ENCODE results near the gene GFRA1.

GFRA1 gene

GRCh38 chr10:116157485-116157884 is 115.5 kb downstream of the GFRA1 start:
- DNase-seq, result no peak

- no peak for DNase-seq
Measured at GRCh38 chr10:116156819-116157218, 116.2 kb downstream of the GFRA1 start.

GRCh38 chr10:116155191-116155590 is 117.8 kb downstream of the GFRA1 start:
- DNase-seq, result no peak

- DNase-seq, result no peak
Measured at GRCh38 chr10:116154651-116155050, 118.4 kb downstream of the GFRA1 start.

GRCh38 chr10:116151076-116151475 is 121.9 kb downstream of the GFRA1 start:
- no peak for DNase-seq

- no peak for DNase-seq
Measured at GRCh38 chr10:116150606-116151005, 122.4 kb downstream of the GFRA1 start.

GRCh38 chr10:116147147-116147905 is 125.7 kb downstream of the GFRA1 start:
- DNase-seq, result no peak

- DNase-seq, result no peak
Measured at GRCh38 chr10:116146372-116147140, 126.5 kb downstream of the GFRA1 start.

- DNase-seq, result no peak
Measured at GRCh38 chr10:116143673-116144222, 129.3 kb downstream of the GFRA1 start.

GRCh38 chr10:116141855-116142254 is 131.2 kb downstream of the GFRA1 start:
- DNase-seq, result no peak

GRCh38 chr10:116141246-116141645 is 131.8 kb downstream of the GFRA1 start:
- DNase-seq, result no peak

GRCh38 chr10:116139886-116140285 is 133.1 kb downstream of the GFRA1 start:
- no peak for DNase-seq

- DNase-seq, result no peak
Measured at GRCh38 chr10:116138897-116139296, 134.1 kb downstream of the GFRA1 start.

- DNase-seq, result no peak
Measured at GRCh38 chr10:116136261-116136660, 136.7 kb downstream of the GFRA1 start.

- DNase-seq, result no peak
Measured at GRCh38 chr10:116134322-116134721, 138.7 kb downstream of the GFRA1 start.

GRCh38 chr10:116133634-116134033 is 139.4 kb downstream of the GFRA1 start:
- DNase-seq, result no peak

GRCh38 chr10:116132780-116133399 is 140.1 kb downstream of the GFRA1 start:
- DNase-seq, result no peak

- DNase-seq, result no peak
Measured at GRCh38 chr10:116130006-116130405, 143.0 kb downstream of the GFRA1 start.

GRCh38 chr10:116126954-116127695 is 145.9 kb downstream of the GFRA1 start:
- no peak for DNase-seq

- DNase-seq, result no peak
Measured at GRCh38 chr10:116126239-116126638, 146.8 kb downstream of the GFRA1 start.

GRCh38 chr10:116125180-116125579 is 147.8 kb downstream of the GFRA1 start:
- DNase-seq, result no peak

GRCh38 chr10:116124777-116125176 is 148.2 kb downstream of the GFRA1 start:
- DNase-seq, result no peak

GRCh38 chr10:116122664-116123063 is 150.3 kb downstream of the GFRA1 start:
- DNase-seq, result no peak
